ENCODE measurements around the gene CXCR1. TPM values are rescaled to one million over a fixed set of nuclear protein-coding genes. Genes with fewer than 3 reads are reported as not detected.

Gene CXCR1
- total RNA-seq, 4 donors from 2014 or later, result 0.21 to 0.66 TPM; not detected in 2

GRCh38 chr2:218149848-218150440 is 16.8 kb downstream of the CXCR1 start:
- H3K4me1 ChIP-seq, result no peaks in the 10 kb centered on the region
- peaks cover 0 to 5% (median 0%) of the 10 kb centered on the region in 4 donors for H3K9me3 ChIP-seq
- H3K27ac ChIP-seq, result no peak overlapping the region
- H3K36me3 ChIP-seq, result no peaks in the 10 kb centered on the region
- H3K4me3 ChIP-seq, result no peak overlapping the region
- DNase-seq (ENCODE audit: low spot score in 2 of 2), result no peak
- TF ChIP-seq CTCF (IDR thresholded peaks at IDR 0.05) (no peak), EP300 (IDR thresholded peaks at IDR 0.05) (no peak), POLR2A (IDR thresholded peaks at IDR 0.05) (no peak)
- 79 to 82% methylated on average over 5 of the region's 5 CpGs for WGBS, 2 donors
- no peaks in the 10 kb centered on the region for H3K27me3 ChIP-seq

- H3K36me3 ChIP-seq, result no peaks in the 10 kb centered on the region
- no peak overlapping the region for H3K27ac ChIP-seq
Measured at GRCh38 chr2:218149098-218149497, 17.7 kb downstream of the CXCR1 start.

GRCh38 chr2:218146056-218146455 is 20.7 kb downstream of the CXCR1 start:
- Histone ChIP-seq H3K4me3 (no peak overlapping the region), H3K27me3 (no peaks in the 10 kb centered on the region), H3K9me3 (peaks cover 0 to 7% (median 0%) of the 10 kb centered on the region in 4 donors), H3K4me1 (no peaks in the 10 kb centered on the region), H3K27ac (no peak overlapping the region), H3K36me3 (no peaks in the 10 kb centered on the region)
- no peak for DNase-seq (ENCODE audit: low spot score in 2 of 2)
- TF ChIP-seq POLR2A (IDR thresholded peaks at IDR 0.05) (no peak), CTCF (IDR thresholded peaks at IDR 0.05) (no peak), EP300 (IDR thresholded peaks at IDR 0.05) (no peak)

More at GRCh38 chr2:218149098-218149497, 17.7 kb downstream of the CXCR1 start:
- Histone ChIP-seq H3K4me1 (no peaks in the 10 kb centered on the region), H3K9me3 (peaks cover 0 to 7% (median 0%) of the 10 kb centered on the region in 4 donors), H3K4me3 (no peak overlapping the region), H3K27me3 (no peaks in the 10 kb centered on the region)
- TF ChIP-seq CTCF (IDR thresholded peaks at IDR 0.05) (no peak), POLR2A (IDR thresholded peaks at IDR 0.05) (no peak), EP300 (IDR thresholded peaks at IDR 0.05) (no peak)
- 55 to 62% methylated on average over 5 of the region's 5 CpGs for WGBS, 2 donors
- no peak for DNase-seq (ENCODE audit: low spot score in 2 of 2)

- 49 to 57% methylated on average over 3 of the region's 3 CpGs for WGBS, 2 donors
- H3K27ac ChIP-seq, result no peak overlapping the region
- H3K9me3 ChIP-seq, result peaks cover 0 to 7% (median 0%) of the 10 kb centered on the region in 4 donors
- no peaks in the 10 kb centered on the region for H3K4me1 ChIP-seq
- DNase-seq (ENCODE audit: low spot score in 2 of 2), result no peak
- H3K27me3 ChIP-seq, result no peaks in the 10 kb centered on the region
- H3K4me3 ChIP-seq, result no peak overlapping the region
- TF ChIP-seq CTCF (IDR thresholded peaks at IDR 0.05), result no peak
- no peak for TF ChIP-seq EP300 (IDR thresholded peaks at IDR 0.05)
- no peak for TF ChIP-seq POLR2A (IDR thresholded peaks at IDR 0.05)
- no peaks in the 10 kb centered on the region for H3K36me3 ChIP-seq
Measured at GRCh38 chr2:218145124-218145523, 21.6 kb downstream of the CXCR1 start.

GRCh38 chr2:218138047-218138446 is 28.7 kb downstream of the CXCR1 start:
- no peak for TF ChIP-seq EP300 (IDR thresholded peaks at IDR 0.05)
- TF ChIP-seq CTCF (IDR thresholded peaks at IDR 0.05), result no peak
- no peak for TF ChIP-seq POLR2A (IDR thresholded peaks at IDR 0.05)
- no peaks in the 10 kb centered on the region for H3K9me3 ChIP-seq
- no peak overlapping the region for H3K27ac ChIP-seq
- no peak for DNase-seq (ENCODE audit: low spot score in 2 of 2)
- 67 to 72% methylated on average over 4 of the region's 4 CpGs for WGBS, 2 donors
- no peaks in the 10 kb centered on the region for H3K36me3 ChIP-seq
- peaks cover 0 to 5% of the 10 kb centered on the region in 2 donors for H3K27me3 ChIP-seq
- no peaks in the 10 kb centered on the region for H3K4me1 ChIP-seq
- H3K4me3 ChIP-seq, result no peak overlapping the region
